ENCODE measurements around the gene TCF23. TPM values are rescaled to one million over a fixed set of nuclear protein-coding genes. Genes with fewer than 3 reads are reported as not detected.

The TCF23 gene
- total and polyA plus RNA-seq, 2 of the 8 experiments (the other 6 are each of a cell fraction or from before 2014, with no cell fraction given), result 0.02 TPM; not detected in 1

GRCh38 chr2:27133905-27134780 lies 14.7 kb upstream of the TCF23 start, which contains the start of gene PREB (continued):
- TF ChIP-seq SIX5 (IDR thresholded peaks at IDR 0.05; ENCODE audit: low read depth, low read length), result no peak
- peak; percentile 100 for TF ChIP-seq NRF1 (IDR thresholded peaks at IDR 0.05; ENCODE audit: low read depth, low read length)
- TF ChIP-seq JUND (IDR thresholded peaks at IDR 0.05; ENCODE audit: low read length), result no peak
- TF ChIP-seq BCL11A (IDR thresholded peaks at IDR 0.05; ENCODE audit: low read depth in 2 of 2, low read length in 2 of 2), result no peak
- no peak for TF ChIP-seq BACH1 (IDR thresholded peaks at IDR 0.05; ENCODE audit: low read length)
- TF ChIP-seq TAF7 (optimal IDR thresholded peaks at IDR 0.05; ENCODE audit: borderline replicate concordance, low read depth, low read length), result no peak
